Esophagus muscularis mucosa (tissue), 4 donors: ENCODE results near the gene TRIM67. TPM values are rescaled to one million over a fixed set of nuclear protein-coding genes. Genes with fewer than 3 reads are reported as not detected.
A peak's percentile ranks its signal among the peaks of the same experiment; 100 is the strongest.
"Not testable (repeated sequence)": the region's sequence is repeated elsewhere in the genome, so short reads cannot be mapped to it uniquely, and the experiment has no call there.

ENCODE experiments used
- DNase-seq: peaks from one replicate; pipeline ENCODE4 v3.0.0-alpha.2; 2017; ENCODE audit errors: extremely low spot score
- H3K27ac ChIP-seq, 4 donors: fragments of 200-600 bp; sonication (generic); replicated peaks in 1 of 4; 1 replicate in 3 of 4; 2 replicates in 1 of 4; pipeline ENCODE4 v1.5.1; 2016 to 2019; ENCODE audit warnings: mild to moderate bottlenecking in 1 of 4
- H3K27me3 ChIP-seq, 4 donors: fragments of 200-600 bp; sonication (generic); one replicate each; pipeline versions ENCODE4 v1.5.1 to v1.6.0; 2016 to 2019
- H3K36me3 ChIP-seq, 4 donors: fragments of 200-600 bp; sonication (generic); one replicate each; pipeline ENCODE4 v1.5.1; 2016 to 2019
- H3K4me1 ChIP-seq, 4 donors: fragments of 200-600 bp; sonication (generic); one replicate each; pipeline ENCODE4 v1.5.1; 2016 to 2019
- H3K4me3 ChIP-seq, 4 donors: fragments of 200-600 bp; sonication (generic); 1 replicate in 2 of 4; 2 replicates in 2 of 4; pipeline ENCODE4 v1.5.1; 2016 to 2019; ENCODE audit warnings: mild to moderate bottlenecking in 4 of 4, moderate library complexity in 1 of 4
- H3K9me3 ChIP-seq, 4 donors: fragments of 200-600 bp; sonication (generic); 1 replicate in 3 of 4; 2 replicates in 1 of 4; pipeline ENCODE4 v1.5.1; 2016 to 2019
- EP300 ChIP-seq: sonication (generic); formaldehyde crosslinking; IDR thresholded peaks from one replicate; pipeline ENCODE4 v1.6.1; 2017; ENCODE audit warnings: antibody characterized with exemption
- POLR2A ChIP-seq: fragments of 450-650 bp; IDR thresholded peaks from one replicate; pipeline ENCODE4 v1.6.1; 2017; ENCODE audit warnings: antibody characterized with exemption, moderate library complexity, mild to moderate bottlenecking, low read depth
- POLR2AphosphoS5 ChIP-seq, 2 donors: sonication (generic); formaldehyde crosslinking; IDR thresholded peaks; one replicate each; pipeline ENCODE4 v1.6.1; 2017; ENCODE audit warnings: antibody characterized with exemption in 2 of 2
- WGBS: methylation state at CpG from one replicate; pipeline ENCODE4 v1.1.5; 2018; 5-methylcytosine and 5-hydroxymethylcytosine counted together
- intact Hi-C: fragments of 100-400 bp; cut with DNase I; formaldehyde crosslinking; loops from one replicate; pipeline ENCODE4 v1.15.1; 2023
- total RNA-seq, 4 donors: library from RNA; depleted of rRNA; stranded (reverse); fragments of >200 nt; gene quantifications; one replicate each; pipeline versions ENCODE4 v1.1.0 to v1.2.1, GENCODE V29; 2016
- TF ChIP-seq, protein P1 (sequence below), 3 experiments: fragments of 200-600 bp in 2 of 3; fragments of 450-650 bp in 1 of 3; sonication (generic) in 2 of 3; IDR thresholded peaks; one replicate each; pipeline ENCODE4 v1.5.1; 2017 to 2019; ENCODE audit warnings: antibody characterized with exemption in 3 of 3, mild to moderate bottlenecking in 2 of 3, moderate library complexity in 1 of 3

TRIM67 gene
- total RNA-seq, 4 donors from 2014 or later = under 0.01 to 0.42 (median 0.13) TPM; not detected in 1

DNA sequence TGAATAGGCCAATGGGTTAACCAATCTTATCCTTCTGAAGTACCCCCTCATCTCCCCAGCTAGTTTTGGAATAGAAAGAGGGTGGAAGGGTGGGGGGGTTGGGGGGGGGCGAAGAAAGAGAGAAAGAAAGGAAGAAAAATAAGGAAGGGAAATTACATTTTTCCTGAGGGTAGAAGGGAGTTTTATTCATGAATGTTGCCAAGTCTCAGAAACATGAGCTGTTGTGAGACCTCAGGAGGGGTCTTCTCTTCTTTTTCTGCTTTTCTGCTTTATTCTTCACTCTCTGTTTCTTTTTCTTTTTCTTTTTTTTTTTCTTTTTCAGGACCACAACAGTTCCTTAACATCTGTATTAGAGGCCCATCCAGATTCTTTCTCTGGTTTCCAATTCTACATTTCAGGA, 6.0 kb upstream of the TRIM67 start:
- no peaks in the 10 kb centered on the region for H3K36me3 ChIP-seq
- H3K27me3 ChIP-seq = peaks cover 0 to 40% (median 9%) of the 10 kb centered on the region in 4 donors
- no peak for DNase-seq
- H3K4me1 ChIP-seq = peaks cover 2% of the 10 kb centered on the region in 4 donors
- no peak overlapping the region for H3K27ac ChIP-seq
- intact Hi-C loops = no loop called here
- TF ChIP-seq, protein P1, sequence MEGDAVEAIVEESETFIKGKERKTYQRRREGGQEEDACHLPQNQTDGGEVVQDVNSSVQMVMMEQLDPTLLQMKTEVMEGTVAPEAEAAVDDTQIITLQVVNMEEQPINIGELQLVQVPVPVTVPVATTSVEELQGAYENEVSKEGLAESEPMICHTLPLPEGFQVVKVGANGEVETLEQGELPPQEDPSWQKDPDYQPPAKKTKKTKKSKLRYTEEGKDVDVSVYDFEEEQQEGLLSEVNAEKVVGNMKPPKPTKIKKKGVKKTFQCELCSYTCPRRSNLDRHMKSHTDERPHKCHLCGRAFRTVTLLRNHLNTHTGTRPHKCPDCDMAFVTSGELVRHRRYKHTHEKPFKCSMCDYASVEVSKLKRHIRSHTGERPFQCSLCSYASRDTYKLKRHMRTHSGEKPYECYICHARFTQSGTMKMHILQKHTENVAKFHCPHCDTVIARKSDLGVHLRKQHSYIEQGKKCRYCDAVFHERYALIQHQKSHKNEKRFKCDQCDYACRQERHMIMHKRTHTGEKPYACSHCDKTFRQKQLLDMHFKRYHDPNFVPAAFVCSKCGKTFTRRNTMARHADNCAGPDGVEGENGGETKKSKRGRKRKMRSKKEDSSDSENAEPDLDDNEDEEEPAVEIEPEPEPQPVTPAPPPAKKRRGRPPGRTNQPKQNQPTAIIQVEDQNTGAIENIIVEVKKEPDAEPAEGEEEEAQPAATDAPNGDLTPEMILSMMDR (IDR thresholded peaks at IDR 0.05) = no peak
- TF ChIP-seq POLR2AphosphoS5 (IDR thresholded peaks at IDR 0.05) (no peak), EP300 (no peak)
- 88% methylated on average over 1 of the region's 1 CpG for WGBS
- no peak overlapping the region for H3K4me3 ChIP-seq
- H3K9me3 ChIP-seq = peaks cover 0 to 20% (median 16%) of the 10 kb centered on the region in 4 donors

DNA sequence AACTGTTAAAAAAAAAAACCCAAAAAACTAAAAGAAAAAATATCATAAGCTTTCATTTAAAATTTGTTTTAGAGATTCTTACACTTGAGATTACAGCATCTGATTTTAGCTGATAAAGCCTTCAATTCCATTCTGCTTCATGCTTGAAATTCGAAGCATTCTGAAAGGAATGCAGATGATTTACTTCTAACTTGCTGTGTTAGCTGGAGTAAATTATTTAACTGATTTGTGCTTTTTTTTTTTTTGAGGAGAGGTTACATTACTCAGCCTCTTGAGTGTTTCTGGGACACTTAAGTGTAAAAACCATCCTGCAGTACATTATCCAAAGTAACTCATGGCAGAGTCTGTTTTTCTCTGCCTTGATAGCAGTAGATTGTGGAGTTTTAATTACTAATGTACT, 4.5 kb upstream of the TRIM67 start:
- peaks cover 3 to 55% (median 23%) of the 10 kb centered on the region in 4 donors for H3K27me3 ChIP-seq
- no peak overlapping the region for H3K4me3 ChIP-seq
- H3K4me1 ChIP-seq = peaks cover 16 to 18% (median 17%) of the 10 kb centered on the region in 4 donors
- TF ChIP-seq, protein P1 (IDR thresholded peaks at IDR 0.05) = no peak
- TF ChIP-seq POLR2AphosphoS5 (IDR thresholded peaks at IDR 0.05) (no peak), EP300 (no peak), POLR2A (no peak)
- 56% methylated on average over 1 of the region's 1 CpG for WGBS
- intact Hi-C loops = no loop called here
- no peaks in the 10 kb centered on the region for H3K36me3 ChIP-seq
- no peak for DNase-seq
- peaks cover 0 to 8% (median 2%) of the 10 kb centered on the region in 4 donors for H3K9me3 ChIP-seq
- H3K27ac ChIP-seq = no peak overlapping the region

DNA sequence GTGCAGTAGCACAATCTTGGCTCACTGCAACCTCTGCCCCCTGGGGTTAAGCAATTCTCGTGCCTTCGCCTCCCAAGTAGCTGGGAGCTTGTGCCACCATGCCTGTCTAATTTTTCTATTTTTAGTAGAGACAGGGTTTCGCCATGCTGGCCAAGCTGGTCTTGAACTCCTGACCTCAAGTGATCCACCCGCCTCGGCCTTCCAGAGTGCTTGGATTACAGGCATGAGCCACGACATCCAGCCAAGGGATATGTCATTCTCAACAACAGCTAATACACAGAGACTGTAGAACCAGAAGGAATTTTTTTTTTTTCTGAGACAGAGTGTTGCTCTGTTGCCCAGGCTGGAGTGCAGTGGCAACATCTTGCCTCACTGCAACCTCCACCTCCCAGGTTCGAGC, 3.7 kb upstream of the TRIM67 start:
- peaks cover 25 to 26% (median 26%) of the 10 kb centered on the region in 4 donors for H3K4me1 ChIP-seq
- peaks cover 10 to 64% (median 31%) of the 10 kb centered on the region in 4 donors for H3K27me3 ChIP-seq
- H3K9me3 ChIP-seq, H3K27ac ChIP-seq, H3K36me3 ChIP-seq, intact Hi-C loops, H3K4me3 ChIP-seq: not testable (repeated sequence)
- WGBS = 75% methylated on average over 7 of the region's 7 CpGs
- peak; percentile 29 for DNase-seq

DNA sequence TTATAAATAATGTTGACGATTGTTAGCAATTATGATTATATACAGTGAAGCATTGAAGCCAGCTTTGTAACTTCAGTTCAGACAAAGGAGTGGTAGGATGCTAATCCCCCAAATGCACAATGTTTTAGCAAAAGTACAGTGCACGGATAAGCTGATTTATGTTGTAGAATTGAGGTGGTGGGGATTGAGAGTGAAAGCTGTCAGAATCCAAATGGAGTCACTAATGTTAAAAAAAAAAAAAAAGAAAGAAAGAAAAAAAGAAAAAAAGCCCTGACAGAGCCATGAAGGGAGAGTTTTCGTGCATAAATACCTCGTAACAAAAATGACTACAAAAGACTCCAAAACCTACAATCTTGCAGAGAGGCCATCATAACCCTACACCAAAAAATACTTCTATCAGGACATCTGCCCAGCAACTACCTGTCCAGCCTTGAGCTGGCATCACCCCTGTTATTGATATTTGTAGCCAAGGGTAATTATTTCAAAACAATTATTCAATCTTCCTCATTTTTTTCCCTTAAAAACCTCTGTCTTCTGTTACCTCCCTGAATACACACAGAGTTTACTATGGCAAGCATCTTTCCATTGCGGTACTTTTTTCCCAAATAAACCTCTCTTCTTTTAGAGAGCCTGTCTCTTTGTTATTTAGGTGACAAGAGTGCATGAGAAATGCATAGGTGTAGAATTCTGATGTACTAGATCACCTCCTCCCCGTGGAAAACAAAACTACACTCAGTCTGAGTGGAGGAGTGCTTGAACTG, 2.5 kb upstream of the TRIM67 start:
- H3K27me3 ChIP-seq = peaks cover 10 to 76% (median 43%) of the 10 kb centered on the region in 4 donors
- intact Hi-C loops = no loop called here
- H3K4me3 ChIP-seq = no peak overlapping the region

More for the DNA sequence above, 2.5 kb upstream of the TRIM67 start:
- Histone ChIP-seq H3K36me3 (no peaks in the 10 kb centered on the region), H3K27ac (no peak overlapping the region), H3K9me3 (no peaks in the 10 kb centered on the region), H3K4me1 (peaks cover 28 to 33% (median 33%) of the 10 kb centered on the region in 4 donors)
- DNase-seq = no peak
- 69% methylated on average over 6 of the region's 6 CpGs for WGBS
- TF ChIP-seq EP300 (no peak), POLR2AphosphoS5 (IDR thresholded peaks at IDR 0.05) (no peak), POLR2A (no peak)
- TF ChIP-seq, protein P1 (IDR thresholded peaks at IDR 0.05) = no peak
